Body of pancreas (tissue), 4 donors: Measurements from ENCODE around the gene MYO16.

Experiments
- POLR2A ChIP-seq, 3 donors: fragments of 450-650 bp; IDR thresholded peaks; one replicate each; pipeline ENCODE4 v1.6.1; 2016; ENCODE audit warnings: antibody characterized with exemption in 3 of 3, mild to moderate bottlenecking in 2 of 3
- TF ChIP-seq, protein P1 (sequence below), 7 experiments: fragments of 450-650 bp in 4 of 7; fragments of 200-600 bp in 3 of 7; sonication (generic) in 3 of 7; IDR thresholded peaks; one replicate each; pipeline ENCODE4 v1.5.1; 2016 to 2019; ENCODE audit warnings: antibody characterized with exemption in 7 of 7

DNA sequence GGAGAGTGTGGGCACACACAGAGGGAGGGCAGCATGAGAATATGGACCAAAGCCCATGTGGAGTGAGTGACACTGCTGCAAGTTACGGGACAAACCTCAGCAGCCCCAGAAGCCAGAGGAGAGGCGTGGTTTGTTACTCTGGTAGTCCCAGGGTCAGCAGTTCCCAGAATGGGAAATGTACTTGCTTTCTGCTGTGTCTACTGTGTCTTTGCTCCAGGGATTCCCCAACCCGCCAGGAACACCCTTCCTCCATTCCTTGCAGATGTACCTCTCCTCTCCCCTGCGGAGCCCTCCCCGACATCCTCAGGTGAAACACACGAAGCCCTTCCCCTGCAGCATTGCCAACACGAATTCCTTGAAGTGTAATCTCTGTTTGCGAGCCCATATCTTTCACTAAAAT lies 47.2 kb downstream of the MYO16 start:
- TF ChIP-seq, protein P1, sequence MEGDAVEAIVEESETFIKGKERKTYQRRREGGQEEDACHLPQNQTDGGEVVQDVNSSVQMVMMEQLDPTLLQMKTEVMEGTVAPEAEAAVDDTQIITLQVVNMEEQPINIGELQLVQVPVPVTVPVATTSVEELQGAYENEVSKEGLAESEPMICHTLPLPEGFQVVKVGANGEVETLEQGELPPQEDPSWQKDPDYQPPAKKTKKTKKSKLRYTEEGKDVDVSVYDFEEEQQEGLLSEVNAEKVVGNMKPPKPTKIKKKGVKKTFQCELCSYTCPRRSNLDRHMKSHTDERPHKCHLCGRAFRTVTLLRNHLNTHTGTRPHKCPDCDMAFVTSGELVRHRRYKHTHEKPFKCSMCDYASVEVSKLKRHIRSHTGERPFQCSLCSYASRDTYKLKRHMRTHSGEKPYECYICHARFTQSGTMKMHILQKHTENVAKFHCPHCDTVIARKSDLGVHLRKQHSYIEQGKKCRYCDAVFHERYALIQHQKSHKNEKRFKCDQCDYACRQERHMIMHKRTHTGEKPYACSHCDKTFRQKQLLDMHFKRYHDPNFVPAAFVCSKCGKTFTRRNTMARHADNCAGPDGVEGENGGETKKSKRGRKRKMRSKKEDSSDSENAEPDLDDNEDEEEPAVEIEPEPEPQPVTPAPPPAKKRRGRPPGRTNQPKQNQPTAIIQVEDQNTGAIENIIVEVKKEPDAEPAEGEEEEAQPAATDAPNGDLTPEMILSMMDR (IDR thresholded peaks at IDR 0.05): no peak
- TF ChIP-seq POLR2A (IDR thresholded peaks at IDR 0.05): no peak
